NB4 (cell line): ENCODE measurements around the gene ULBP2.
"Not testable (repeated sequence)": the region's sequence is repeated elsewhere in the genome, so short reads cannot be mapped to it uniquely, and the experiment has no call there.

Experiments used
- DNase-seq: peaks from one replicate; pipeline ENCODE4 v3.0.0; 2010; ENCODE audit warnings: low read depth
- H3K4me3 ChIP-seq: one replicate; pipeline ENCODE4 v1.5.1; 2011; ENCODE audit warnings: mild to moderate bottlenecking, low read depth, low read length, moderate library complexity
- CTCF ChIP-seq: IDR thresholded peaks from one replicate; pipeline ENCODE4 v1.5.1; 2012; ENCODE audit warnings: low read depth, low read length
- MAX ChIP-seq: IDR thresholded peaks from 2 replicates; pipeline ENCODE4 v1.6.1; 2011; ENCODE audit warnings: low read depth, low read length
- MYC ChIP-seq: IDR thresholded peaks from 2 replicates; pipeline ENCODE4 v1.6.1; 2011; ENCODE audit warnings: low read depth, low read length
- POLR2A ChIP-seq: IDR thresholded peaks from 2 replicates; pipeline ENCODE4 v1.6.1; 2011; ENCODE audit warnings: mild to moderate bottlenecking; ENCODE audit not compliant: insufficient read length; ENCODE audit errors: extremely low read depth

ULBP2 gene

GRCh38 chr6:149933461-149933860, 8.4 kb upstream of the ULBP2 start:
- TF ChIP-seq CTCF (no peak), MAX (no peak), POLR2A (no peak), MYC (no peak)
- no peak overlapping the region for H3K4me3 ChIP-seq
- DNase-seq: no peak

GRCh38 chr6:149934249-149935156, 7.3 kb upstream of the ULBP2 start:
- peak; percentile 77 for DNase-seq
- TF ChIP-seq MAX (no peak), POLR2A (no peak), MYC (no peak), CTCF (peak; percentile 53)
- H3K4me3 ChIP-seq: no peak overlapping the region

GRCh38 chr6:149935246-149935645, 6.6 kb upstream of the ULBP2 start:
- no peak for DNase-seq
- no peak overlapping the region for H3K4me3 ChIP-seq

GRCh38 chr6:149935668-149936067, 6.1 kb upstream of the ULBP2 start:
- H3K4me3 ChIP-seq: no peak overlapping the region
- TF ChIP-seq POLR2A: no peak
- no peak for TF ChIP-seq CTCF
- no peak for TF ChIP-seq MYC
- no peak for TF ChIP-seq MAX
- DNase-seq: no peak

More at GRCh38 chr6:149935246-149935645, 6.6 kb upstream of the ULBP2 start:
- TF ChIP-seq MYC (no peak), POLR2A (no peak), CTCF (no peak), MAX (no peak)

GRCh38 chr6:149936743-149937142, 5.1 kb upstream of the ULBP2 start:
- no peak for DNase-seq
- H3K4me3 ChIP-seq: no peak overlapping the region
- TF ChIP-seq MYC (no peak), CTCF (no peak), MAX (no peak)

- not testable (repeated sequence) for H3K4me3 ChIP-seq, DNase-seq
These were observed 3.7 kb upstream of the ULBP2 start for GRCh38 chr6:149938013-149938570.
